ENCODE data around the gene CLDN4.

- peak; percentile 58 for TF ChIP-seq POLR2AphosphoS5 (IDR thresholded peaks at IDR 0.05; ENCODE audit: low read depth, low read length)
- TF ChIP-seq EZH2 (IDR thresholded peaks at IDR 0.05) = no peak
- no peak for TF ChIP-seq CTCF (IDR thresholded peaks at IDR 0.05 in 2 of 3, conservative IDR thresholded peaks at IDR 0.05 in 1 of 3; ENCODE audit: borderline replicate concordance in 1 of 3, insufficient read depth in 1 of 3, low read depth in 2 of 3, low read length in 2 of 3)
- TF ChIP-seq EZH2phosphoT487 (IDR thresholded peaks at IDR 0.05; ENCODE audit: borderline replicate concordance) = no peak
- no peak for TF ChIP-seq POLR2A (IDR thresholded peaks at IDR 0.05; ENCODE audit: borderline replicate concordance, extremely low read depth, insufficient read depth, insufficient read length)
- no peak for TF ChIP-seq SIN3A (IDR thresholded peaks at IDR 0.05; ENCODE audit: low read depth)
- TF ChIP-seq ELF1 (IDR thresholded peaks at IDR 0.05; ENCODE audit: borderline replicate concordance, low read depth) = no peak
- no peak for TF ChIP-seq MAX (IDR thresholded peaks at IDR 0.05)
- TF ChIP-seq CBX3 (IDR thresholded peaks at IDR 0.05; ENCODE audit: low read depth) = no peak
- TF ChIP-seq YY1 (IDR thresholded peaks at IDR 0.05; ENCODE audit: extremely low read depth, insufficient replicate concordance, low read depth, low read length) = no peak
- no peak for TF ChIP-seq JUND (IDR thresholded peaks at IDR 0.05)
- no peak for TF ChIP-seq EGR1 (IDR thresholded peaks at IDR 0.05; ENCODE audit: low read depth)
These were observed 20.9 kb downstream of the CLDN4 start for GRCh38 chr7:73851410-73852338.

All from HCT116 (cell line).